Esophagus (tissue), 2 donors: Measurements from ENCODE around the gene LPCAT1. TPM values are rescaled to one million over a fixed set of nuclear protein-coding genes. Genes with fewer than 3 reads are reported as not detected.
A peak's percentile ranks its signal among the peaks of the same experiment; 100 is the strongest.

Experiments used
- H3K27ac ChIP-seq, 2 donors: one replicate each; pipeline ENCODE4 v1.5.1; 2013; ENCODE audit warnings: low read depth in 2 of 2, mild to moderate bottlenecking in 2 of 2, inconsistent platforms in 1 of 2, low read length in 1 of 2, moderate library complexity in 1 of 2
- H3K27me3 ChIP-seq, 2 donors: one replicate each; pipeline ENCODE4 v1.6.1; 2013; ENCODE audit warnings: low read length in 2 of 2, control low read depth in 1 of 2, mild to moderate bottlenecking in 1 of 2; ENCODE audit not compliant: insufficient read depth in 2 of 2, control insufficient read depth in 1 of 2
- H3K36me3 ChIP-seq, 2 donors: one replicate each; pipeline ENCODE4 v1.6.1; 2013; ENCODE audit warnings: low read length in 1 of 2; ENCODE audit not compliant: control insufficient read depth in 2 of 2, insufficient read depth in 2 of 2
- H3K4me1 ChIP-seq, 2 donors: one replicate each; pipeline ENCODE4 v1.6.1; 2013; ENCODE audit warnings: low read length in 1 of 2; ENCODE audit not compliant: control insufficient read depth in 2 of 2, insufficient read depth in 2 of 2
- H3K4me3 ChIP-seq, 2 donors: one replicate each; pipeline ENCODE4 v1.5.1; 2013; ENCODE audit warnings: low read length in 2 of 2, mild to moderate bottlenecking in 2 of 2, low read depth in 1 of 2, moderate library complexity in 1 of 2
- H3K9me3 ChIP-seq, 2 donors: one replicate each; pipeline ENCODE4 v1.6.1; 2013; ENCODE audit warnings: mild to moderate bottlenecking in 2 of 2, low read depth in 1 of 2, low read length in 1 of 2, moderate library complexity in 1 of 2; ENCODE audit not compliant: control insufficient read depth in 2 of 2, insufficient read depth in 1 of 2
- WGBS, 2 donors: extraction: QIAGEN DNeasy Blood & Tissue Kit; methylation state at CpG; one replicate each; pipeline ENCODE4 v1.1.7; 2013; 5-methylcytosine and 5-hydroxymethylcytosine counted together
- polyA plus RNA-seq, 2 donors: library from polyadenylated mRNA; stranded (reverse); fragments of 200-250 nt; gene quantifications; one replicate each; pipeline ENCODE4 v1.2.3, GENCODE V29; 2013
- donor health status: healthy with polysubstance abuse.
- donor health status: Bipolar disorder and iron deficiency.

LPCAT1 gene
- polyA plus RNA-seq, 2 donors: 5.0 to 6.3 TPM

GRCh38 chr5:1536322-1536845 lies 12.6 kb upstream of the LPCAT1 start:
- Histone ChIP-seq H3K27ac (peak overlapping the region in 1 of 2 donors; percentile 8), H3K27me3 (no peaks in the 10 kb centered on the region), H3K4me1 (peaks cover 0 to 4% of the 10 kb centered on the region in 2 donors), H3K4me3 (no peak overlapping the region), H3K9me3 (peaks cover 2 to 3% of the 10 kb centered on the region in 2 donors), H3K36me3 (no peaks in the 10 kb centered on the region)
- WGBS, 2 donors: 67 to 77% methylated on average over 8 of the region's 8 CpGs

GRCh38 chr5:1535646-1536045 lies 11.9 kb upstream of the LPCAT1 start:
- no peaks in the 10 kb centered on the region for H3K36me3 ChIP-seq
- H3K4me3 ChIP-seq: no peak overlapping the region
- 70 to 84% methylated on average over 3 of the region's 3 CpGs for WGBS, 2 donors
- no peaks in the 10 kb centered on the region for H3K27me3 ChIP-seq
- H3K27ac ChIP-seq: no peak overlapping the region
- H3K4me1 ChIP-seq: peaks cover 0 to 4% of the 10 kb centered on the region in 2 donors
- peaks cover 2 to 3% of the 10 kb centered on the region in 2 donors for H3K9me3 ChIP-seq

- Histone ChIP-seq H3K4me3 (no peak overlapping the region), H3K27me3 (no peaks in the 10 kb centered on the region), H3K4me1 (peaks cover 0 to 4% of the 10 kb centered on the region in 2 donors), H3K9me3 (no peaks in the 10 kb centered on the region), H3K27ac (no peak overlapping the region), H3K36me3 (no peaks in the 10 kb centered on the region)
- 80 to 81% methylated on average over 1 of the region's 1 CpG for WGBS, 2 donors
These were observed 8.6 kb upstream of the LPCAT1 start for GRCh38 chr5:1532384-1532783.

GRCh38 chr5:1529498-1529897 lies 5.7 kb upstream of the LPCAT1 start:
- H3K4me1 ChIP-seq: peaks cover 0 to 2% of the 10 kb centered on the region in 2 donors
- no peaks in the 10 kb centered on the region for H3K36me3 ChIP-seq
- 91 to 93% methylated on average over 3 of the region's 3 CpGs for WGBS, 2 donors
- no peak overlapping the region for H3K4me3 ChIP-seq
- no peaks in the 10 kb centered on the region for H3K9me3 ChIP-seq
- no peaks in the 10 kb centered on the region for H3K27me3 ChIP-seq
- no peak overlapping the region for H3K27ac ChIP-seq

- WGBS, 2 donors: 75 to 84% methylated on average over 12 of the region's 12 CpGs
- no peaks in the 10 kb centered on the region for H3K36me3 ChIP-seq
- H3K4me1 ChIP-seq: peaks cover 5 to 7% of the 10 kb centered on the region in 2 donors
- no peak overlapping the region for H3K4me3 ChIP-seq
- H3K27me3 ChIP-seq: no peaks in the 10 kb centered on the region
- no peak overlapping the region for H3K27ac ChIP-seq
- no peaks in the 10 kb centered on the region for H3K9me3 ChIP-seq
These were observed 3.9 kb upstream of the LPCAT1 start for GRCh38 chr5:1527533-1528205.

GRCh38 chr5:1526681-1527131 lies 2.9 kb upstream of the LPCAT1 start:
- Histone ChIP-seq H3K27me3 (no peaks in the 10 kb centered on the region), H3K9me3 (no peaks in the 10 kb centered on the region), H3K4me3 (no peak overlapping the region), H3K27ac (no peak overlapping the region), H3K4me1 (peaks cover 9 to 11% of the 10 kb centered on the region in 2 donors), H3K36me3 (no peaks in the 10 kb centered on the region)
- WGBS, 2 donors: 79 to 81% methylated on average over 9 of the region's 9 CpGs

- Histone ChIP-seq H3K9me3 (no peaks in the 10 kb centered on the region), H3K36me3 (no peaks in the 10 kb centered on the region), H3K4me1 (peaks cover 11% of the 10 kb centered on the region in 2 donors), H3K4me3 (no peak overlapping the region), H3K27ac (no peak overlapping the region), H3K27me3 (no peaks in the 10 kb centered on the region)
- WGBS, 2 donors: 96 to 97% methylated on average over 7 of the region's 7 CpGs
These were observed 2.5 kb upstream of the LPCAT1 start for GRCh38 chr5:1526190-1526631.

- H3K9me3 ChIP-seq: no peaks in the 10 kb centered on the region
- 90 to 94% methylated on average over 8 of the region's 8 CpGs for WGBS, 2 donors
- H3K4me3 ChIP-seq: no peak overlapping the region
- H3K4me1 ChIP-seq: peaks cover 11% of the 10 kb centered on the region in 2 donors
- no peaks in the 10 kb centered on the region for H3K27me3 ChIP-seq
- H3K36me3 ChIP-seq: no peaks in the 10 kb centered on the region
- H3K27ac ChIP-seq: no peak overlapping the region
These were observed 1.9 kb upstream of the LPCAT1 start for GRCh38 chr5:1525624-1526189.

- Histone ChIP-seq H3K27ac (no peak overlapping the region), H3K4me1 (peaks cover 11% of the 10 kb centered on the region in 2 donors), H3K36me3 (no peaks in the 10 kb centered on the region), H3K4me3 (no peak overlapping the region), H3K27me3 (no peaks in the 10 kb centered on the region), H3K9me3 (no peaks in the 10 kb centered on the region)
- WGBS, 2 donors: 88 to 92% methylated on average over 20 of the region's 20 CpGs
These were observed 1.3 kb upstream of the LPCAT1 start for GRCh38 chr5:1524799-1525623.
